ENCODE measurements around the gene NEXMIF. TPM values are rescaled to one million over a fixed set of nuclear protein-coding genes. Genes with fewer than 3 reads are reported as not detected.
"Not testable (repeated sequence)": the region's sequence is repeated elsewhere in the genome, so short reads cannot be mapped to it uniquely, and the experiment has no call there.

NEXMIF gene
- total RNA-seq, 2 donors from 2014 or later = 1.0 to 1.4 TPM

DNA sequence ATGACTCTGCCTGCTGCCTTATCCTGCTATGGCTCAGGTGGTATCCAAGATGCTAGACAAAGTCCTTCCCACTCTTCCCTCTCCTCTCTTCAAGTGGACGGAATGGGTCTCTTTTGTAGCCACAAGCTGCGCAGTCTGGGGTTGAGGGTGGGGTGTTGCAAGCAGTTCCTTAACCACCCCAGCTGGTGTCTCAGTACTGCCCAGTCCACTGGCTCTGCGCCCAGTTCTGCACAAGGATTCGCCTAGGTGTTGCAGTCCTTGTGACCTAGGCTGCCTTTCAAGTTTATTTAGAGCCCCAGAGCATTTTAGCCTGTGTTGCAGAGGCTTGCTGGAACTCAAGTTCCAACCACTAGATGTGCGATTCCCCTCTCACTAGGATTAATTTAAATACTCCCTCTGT lies 120.7 kb downstream of the NEXMIF start:
- intact Hi-C loops (cut with DNase I, micrococcal nuclease) = no loop called here
- ATAC-seq (peak; percentile 53), DNase-seq (peak in 1 of 2 donors; percentile 28)

DNA sequence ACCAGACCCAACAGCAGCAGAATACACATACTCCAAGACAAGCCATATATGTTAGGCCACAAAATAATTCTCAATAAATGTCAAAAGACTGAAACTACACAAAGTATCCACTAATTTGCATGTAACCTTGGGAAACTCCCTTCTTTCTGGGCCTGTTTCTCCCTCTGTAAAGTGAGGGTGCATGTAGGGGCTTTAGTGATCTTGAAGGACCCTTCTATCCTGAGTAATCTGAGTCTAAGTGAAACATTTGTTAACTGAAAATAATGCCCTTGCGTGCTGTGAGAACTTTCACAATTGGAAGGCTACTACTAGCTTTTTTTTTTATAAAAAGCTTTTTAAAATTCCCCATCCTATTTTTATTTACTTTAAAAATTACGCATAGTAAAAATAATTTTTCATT lies 125.2 kb downstream of the NEXMIF start:
- intact Hi-C loops (cut with DNase I, micrococcal nuclease) = no loop called here

DNA sequence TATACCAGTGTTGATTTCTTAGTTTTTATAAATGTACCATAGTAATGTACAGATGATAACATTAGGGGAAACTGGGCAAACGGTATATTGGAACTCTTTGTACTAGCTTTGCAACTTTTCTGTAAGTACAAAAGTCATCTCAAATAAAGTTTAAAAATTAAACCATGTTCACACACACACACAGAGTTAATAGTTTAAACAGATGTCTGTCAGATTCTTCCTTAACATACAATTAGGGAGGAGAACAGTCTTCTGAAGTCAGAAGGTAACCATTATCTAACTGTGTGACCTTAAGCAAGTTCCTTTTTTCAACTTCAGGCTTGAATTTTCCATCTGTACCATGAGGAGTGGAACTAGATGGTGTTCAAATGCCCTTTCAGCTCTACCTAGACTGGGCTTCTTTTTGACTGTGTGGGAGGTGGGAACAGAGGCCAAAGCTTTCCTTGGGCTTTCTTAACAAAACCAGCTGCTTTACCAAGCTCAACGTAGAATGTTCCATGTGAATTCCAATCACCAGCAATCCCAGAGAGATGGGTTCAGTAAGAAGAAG lies 127.8 kb downstream of the NEXMIF start:
- intact Hi-C loops (cut with DNase I, micrococcal nuclease) = no loop called here
- ATAC-seq (peak; percentile 75), DNase-seq (no peak)

More for the DNA sequence above, 125.2 kb downstream of the NEXMIF start:
- DNase-seq (no peak), ATAC-seq (no peak)

- ATAC-seq (peak; percentile 82), DNase-seq (no peak)
- intact Hi-C loops (cut with DNase I, micrococcal nuclease) = no loop called here
Observed at GRCh38 chrX:74788545-74789086, 136.6 kb downstream of the NEXMIF start.

DNA sequence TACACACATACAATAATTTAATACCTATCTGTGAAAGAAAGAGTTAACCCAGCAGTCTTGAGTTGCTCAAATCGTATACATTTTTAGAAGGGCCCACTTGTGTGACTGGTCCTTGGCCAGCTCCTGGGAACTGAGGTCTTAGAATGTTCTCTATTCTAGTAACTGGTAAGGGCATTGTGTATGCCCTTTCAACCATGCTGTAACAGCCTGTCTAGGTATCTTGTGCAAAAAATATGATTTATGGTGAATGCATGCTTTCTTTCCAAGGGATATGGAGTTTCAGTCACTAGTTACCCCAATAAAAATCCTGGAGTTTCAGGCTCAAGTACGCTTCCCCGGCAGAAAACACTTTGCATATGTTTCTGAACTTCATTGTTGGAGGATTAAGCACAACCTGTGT lies 140.6 kb downstream of the NEXMIF start:
- intact Hi-C loops (cut with DNase I, micrococcal nuclease) = no loop called here
- no peak for ATAC-seq

GRCh38 chrX:74781507-74782034 lies 143.7 kb downstream of the NEXMIF start:
- intact Hi-C loops (cut with DNase I, micrococcal nuclease) = no loop called here
- ATAC-seq = no peak
- no peak for DNase-seq

More for the DNA sequence above, 140.6 kb downstream of the NEXMIF start:
- no peak for DNase-seq

GRCh38 chrX:74779175-74779574 lies 146.1 kb downstream of the NEXMIF start:
- intact Hi-C loops (cut with DNase I, micrococcal nuclease) = no loop called here
- DNase-seq = no peak
- no peak for ATAC-seq

GRCh38 chrX:74774988-74775387 lies 150.3 kb downstream of the NEXMIF start:
- DNase-seq (no peak), ATAC-seq (no peak)

DNA sequence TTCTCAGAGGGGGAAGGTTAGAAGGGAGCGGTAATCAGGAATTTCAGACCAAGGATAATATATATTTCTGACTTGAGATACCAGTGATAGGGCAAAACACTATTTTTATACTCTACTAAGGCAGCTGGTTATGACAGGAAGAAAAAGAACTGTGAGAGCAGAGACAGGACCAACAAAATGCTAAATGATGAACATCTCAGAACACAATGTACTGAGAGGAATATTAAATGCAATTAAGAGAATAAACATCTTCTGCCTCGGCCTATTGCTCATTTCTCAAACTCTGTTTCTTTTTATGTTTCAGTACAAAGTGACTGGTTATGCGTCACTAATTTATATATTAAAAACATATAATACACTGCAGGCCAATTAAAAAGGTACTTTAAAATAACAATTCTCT lies 188.8 kb downstream of the NEXMIF start:
- intact Hi-C loops (cut with DNase I, micrococcal nuclease) = no loop called here
- no peak for DNase-seq
- ATAC-seq = no peak

More at GRCh38 chrX:74774988-74775387, 150.3 kb downstream of the NEXMIF start:
- intact Hi-C loops (cut with DNase I, micrococcal nuclease) = no loop called here

DNA sequence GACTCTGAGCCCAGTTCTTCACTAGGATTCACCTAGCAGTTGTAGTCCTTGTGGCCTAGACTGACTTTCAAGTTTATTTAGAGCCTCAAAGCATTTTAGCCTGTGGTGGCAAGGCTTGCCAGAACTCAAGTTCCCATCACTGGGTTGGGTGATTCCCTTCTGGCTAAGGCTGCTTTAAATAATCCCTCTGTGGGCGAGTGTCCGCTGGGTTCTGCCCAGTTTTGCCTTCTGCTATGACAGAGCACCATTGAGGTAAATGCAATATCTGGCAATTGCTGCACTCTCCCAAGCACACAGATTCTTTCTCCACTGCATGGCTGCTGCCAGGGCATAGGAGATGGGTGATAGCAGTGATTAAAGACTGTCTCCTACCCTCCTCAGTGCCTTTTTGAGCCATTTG lies 220.0 kb downstream of the NEXMIF start:
- DNase-seq (no peak), ATAC-seq (no peak)
- intact Hi-C loops (cut with DNase I, micrococcal nuclease) = no loop called here

DNA sequence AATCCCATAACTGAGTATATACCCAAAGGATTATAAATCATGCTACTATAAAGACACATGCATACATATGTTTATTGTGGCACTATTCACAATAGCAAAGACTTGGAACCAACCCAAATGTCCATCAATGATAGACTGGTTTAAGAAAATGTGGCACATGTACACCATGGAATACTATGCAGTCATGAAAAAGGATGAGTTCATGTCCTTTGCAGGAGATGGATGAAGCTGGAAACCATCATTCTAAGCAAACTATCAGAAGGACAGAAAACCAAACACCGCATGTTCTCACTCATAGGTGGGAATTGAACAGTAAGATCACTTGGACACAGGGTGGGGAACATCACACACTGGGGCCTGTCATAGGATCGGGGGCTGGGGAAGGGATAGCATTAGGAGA lies 223.9 kb downstream of the NEXMIF start:
- ATAC-seq; DNase-seq; intact Hi-C loops (cut with DNase I, micrococcal nuclease): not testable (repeated sequence)

GRCh38 chrX:74684466-74684865 lies 240.8 kb downstream of the NEXMIF start:
- no peak for ATAC-seq
- no peak for DNase-seq
- intact Hi-C loops (cut with DNase I, micrococcal nuclease) = no loop called here

Other genes with a start within 250 kb of the NEXMIF start
- gene ABCB7, start 230.8 kb upstream of the NEXMIF start, total RNA-seq = 10 to 100 TPM; 26.3 to 27.7 TPM